ENCODE measurements around the gene AP3M1. TPM values are rescaled to one million over a fixed set of nuclear protein-coding genes. Genes with fewer than 3 reads are reported as not detected.
A peak's percentile ranks its signal among the peaks of the same experiment; 100 is the strongest.

The AP3M1 gene
- total and polyA plus RNA-seq, 8 donors, result 3.5 to 28.1 (median 11.5) TPM

GRCh38 chr10:74107391-74107790 is 43.2 kb downstream of the AP3M1 start:
- intact Hi-C loops (cut with DNase I; ENCODE audit: low total_unique reads), result no loop called here
- H3K27ac ChIP-seq, result no peak overlapping the region
- H3K9me3 ChIP-seq, result no peaks in the 10 kb centered on the region
- H3K4me1 ChIP-seq, result peaks cover 0 to under 1% (median under 1%) of the 10 kb centered on the region in 4 donors
- H3K4me3 ChIP-seq, result no peak overlapping the region
- H3K36me3 ChIP-seq, result peaks cover 75 to 99% (median 98%) of the 10 kb centered on the region in 4 donors
- DNase-seq, result no peak
- no peaks in the 10 kb centered on the region for H3K27me3 ChIP-seq
- TF ChIP-seq POLR2A (IDR thresholded peaks at IDR 0.05) (no peak), CTCF (IDR thresholded peaks at IDR 0.05) (no peak), POLR2AphosphoS5 (IDR thresholded peaks at IDR 0.05) (no peak), EP300 (IDR thresholded peaks at IDR 0.05) (no peak)
- 71 to 80% (median 72%) methylated on average over 4 of the region's 4 CpGs for WGBS, 5 donors

GRCh38 chr10:74104996-74105395 is 45.6 kb downstream of the AP3M1 start:
- 82 to 92% (median 89%) methylated on average over 8 of the region's 8 CpGs for whole genome bisulfite sequencing, 5 donors
- no peak overlapping the region for H3K27ac ChIP-seq
- no peak for TF ChIP-seq CTCF (IDR thresholded peaks at IDR 0.05)
- H3K4me1 ChIP-seq, result no peaks in the 10 kb centered on the region
- no peak overlapping the region for H3K4me3 ChIP-seq
- DNase-seq, result no peak
- intact Hi-C loops (cut with DNase I; ENCODE audit: low total_unique reads), result no loop called here
- peaks cover 66 to 99% (median 97%) of the 10 kb centered on the region in 4 donors for H3K36me3 ChIP-seq
- no peaks in the 10 kb centered on the region for H3K9me3 ChIP-seq
- H3K27me3 ChIP-seq, result no peaks in the 10 kb centered on the region

- peaks cover 67 to 99% (median 97%) of the 10 kb centered on the region in 4 donors for H3K36me3 ChIP-seq
- 86 to 94% (median 92%) methylated on average over 5 of the region's 5 CpGs for WGBS, 5 donors
- no peak overlapping the region for H3K4me3 ChIP-seq
- intact Hi-C loops (cut with DNase I; ENCODE audit: low total_unique reads), result no loop called here
- H3K4me1 ChIP-seq, result no peaks in the 10 kb centered on the region
- H3K27ac ChIP-seq, result no peak overlapping the region
- TF ChIP-seq POLR2AphosphoS5 (IDR thresholded peaks at IDR 0.05), result no peak
- no peak for TF ChIP-seq EP300 (IDR thresholded peaks at IDR 0.05)
- no peak for TF ChIP-seq POLR2A (IDR thresholded peaks at IDR 0.05)
- no peak for TF ChIP-seq CTCF (IDR thresholded peaks at IDR 0.05)
- DNase-seq, result no peak
- no peaks in the 10 kb centered on the region for H3K27me3 ChIP-seq
- no peaks in the 10 kb centered on the region for H3K9me3 ChIP-seq
Observed at GRCh38 chr10:74104480-74104879, 46.1 kb downstream of the AP3M1 start.

- DNase-seq, result peak in 1 of 2 donors; percentile 20
- no peak overlapping the region for H3K4me3 ChIP-seq
- WGBS, 5 donors, result 78 to 94% (median 88%) methylated on average over 11 of the region's 11 CpGs
- H3K9me3 ChIP-seq, result no peaks in the 10 kb centered on the region
- peaks cover 67 to 99% (median 97%) of the 10 kb centered on the region in 4 donors for H3K36me3 ChIP-seq
- TF ChIP-seq POLR2AphosphoS5 (IDR thresholded peaks at IDR 0.05) (no peak), CTCF (IDR thresholded peaks at IDR 0.05) (no peak), POLR2A (IDR thresholded peaks at IDR 0.05) (no peak), EP300 (IDR thresholded peaks at IDR 0.05) (no peak)
- intact Hi-C loops (cut with DNase I; ENCODE audit: low total_unique reads), result no loop called here
- H3K27me3 ChIP-seq, result no peaks in the 10 kb centered on the region
- no peaks in the 10 kb centered on the region for H3K4me1 ChIP-seq
- no peak overlapping the region for H3K27ac ChIP-seq
Observed at GRCh38 chr10:74103560-74104258, 46.9 kb downstream of the AP3M1 start.
